GM19351 (cell line): Measurements from ENCODE around the gene C14orf119.

ENCODE experiments used
- ATAC-seq: cut with Tn5 transposase; IDR thresholded peaks from one replicate; pipeline ENCODE4 v1.9.1; 2021; ENCODE audit warnings: mild to moderate bottlenecking, moderate library complexity; ENCODE audit not compliant: unreplicated experiment

The C14orf119 gene

GRCh38 chr14:23086565-23086964, 8.7 kb upstream of the C14orf119 start:
- no peak for ATAC-seq

- no peak for ATAC-seq
Measured at GRCh38 chr14:23089498-23090253, 5.6 kb upstream of the C14orf119 start.

- no peak for ATAC-seq
Measured at GRCh38 chr14:23090254-23090636, 5.1 kb upstream of the C14orf119 start.

GRCh38 chr14:23091294-23092225, 3.7 kb upstream of the C14orf119 start:
- no peak for ATAC-seq

GRCh38 chr14:23093104-23093503, 2.2 kb upstream of the C14orf119 start:
- ATAC-seq = no peak

GRCh38 chr14:23093526-23093925, 1.8 kb upstream of the C14orf119 start:
- ATAC-seq = no peak

GRCh38 chr14:23093991-23094665, 1.2 kb upstream of the C14orf119 start:
- no peak for ATAC-seq

GRCh38 chr14:23094666-23095195, 574 bp upstream of the C14orf119 start, which contains the start of gene ACIN1:
Gene ACIN1, minus strand, starts transcription at chr14:23095136. Its CDS starts 24 bp downstream, at chr14:23095112.
- ATAC-seq = peak; percentile 36

- ATAC-seq = no peak
Measured at GRCh38 chr14:23097786-23098185, 2.5 kb downstream of the C14orf119 start.

- ATAC-seq = no peak
Measured at GRCh38 chr14:23099212-23099861, 4.0 kb downstream of the C14orf119 start.

- ATAC-seq = no peak
Measured at GRCh38 chr14:23101213-23101970, 6.1 kb downstream of the C14orf119 start.

- ATAC-seq = no peak
Measured at GRCh38 chr14:23101986-23102625, 6.8 kb downstream of the C14orf119 start.

GRCh38 chr14:23102801-23103200, 7.5 kb downstream of the C14orf119 start:
- ATAC-seq = no peak

- ATAC-seq = no peak
Measured at GRCh38 chr14:23103581-23103980, 8.3 kb downstream of the C14orf119 start.

- ATAC-seq = no peak
Measured at GRCh38 chr14:23104070-23104590, 8.8 kb downstream of the C14orf119 start.

GRCh38 chr14:23104591-23105347, 9.5 kb downstream of the C14orf119 start, which contains the start of gene CIROP:
Gene CIROP, minus strand, starts transcription at chr14:23104989. Its CDS starts 69 bp downstream, at chr14:23104920.
- ATAC-seq = no peak

- ATAC-seq = no peak
Measured at GRCh38 chr14:23105348-23105824, 10.1 kb downstream of the C14orf119 start.

- no peak for ATAC-seq
Measured at GRCh38 chr14:23106747-23107045, 11.4 kb downstream of the C14orf119 start.
